ENCODE results near the gene CALD1.

- TF ChIP-seq, protein P1, sequence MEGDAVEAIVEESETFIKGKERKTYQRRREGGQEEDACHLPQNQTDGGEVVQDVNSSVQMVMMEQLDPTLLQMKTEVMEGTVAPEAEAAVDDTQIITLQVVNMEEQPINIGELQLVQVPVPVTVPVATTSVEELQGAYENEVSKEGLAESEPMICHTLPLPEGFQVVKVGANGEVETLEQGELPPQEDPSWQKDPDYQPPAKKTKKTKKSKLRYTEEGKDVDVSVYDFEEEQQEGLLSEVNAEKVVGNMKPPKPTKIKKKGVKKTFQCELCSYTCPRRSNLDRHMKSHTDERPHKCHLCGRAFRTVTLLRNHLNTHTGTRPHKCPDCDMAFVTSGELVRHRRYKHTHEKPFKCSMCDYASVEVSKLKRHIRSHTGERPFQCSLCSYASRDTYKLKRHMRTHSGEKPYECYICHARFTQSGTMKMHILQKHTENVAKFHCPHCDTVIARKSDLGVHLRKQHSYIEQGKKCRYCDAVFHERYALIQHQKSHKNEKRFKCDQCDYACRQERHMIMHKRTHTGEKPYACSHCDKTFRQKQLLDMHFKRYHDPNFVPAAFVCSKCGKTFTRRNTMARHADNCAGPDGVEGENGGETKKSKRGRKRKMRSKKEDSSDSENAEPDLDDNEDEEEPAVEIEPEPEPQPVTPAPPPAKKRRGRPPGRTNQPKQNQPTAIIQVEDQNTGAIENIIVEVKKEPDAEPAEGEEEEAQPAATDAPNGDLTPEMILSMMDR (IDR thresholded peaks at IDR 0.05), result no peak
- TF ChIP-seq ZFX (IDR thresholded peaks at IDR 0.05; ENCODE audit: borderline replicate concordance), result no peak
Observed at GRCh38 chr7:134945691-134946090, 166.3 kb downstream of the CALD1 start.
